RKO (cell line): Measurements from ENCODE around the gene PAGE4.
A peak's percentile ranks its signal among the peaks of the same experiment; 100 is the strongest.

Experiments
- DNase-seq: peaks from one replicate; pipeline ENCODE4 v3.0.0-alpha.2; 2016; ENCODE audit warnings: low spot score

The PAGE4 gene

DNA sequence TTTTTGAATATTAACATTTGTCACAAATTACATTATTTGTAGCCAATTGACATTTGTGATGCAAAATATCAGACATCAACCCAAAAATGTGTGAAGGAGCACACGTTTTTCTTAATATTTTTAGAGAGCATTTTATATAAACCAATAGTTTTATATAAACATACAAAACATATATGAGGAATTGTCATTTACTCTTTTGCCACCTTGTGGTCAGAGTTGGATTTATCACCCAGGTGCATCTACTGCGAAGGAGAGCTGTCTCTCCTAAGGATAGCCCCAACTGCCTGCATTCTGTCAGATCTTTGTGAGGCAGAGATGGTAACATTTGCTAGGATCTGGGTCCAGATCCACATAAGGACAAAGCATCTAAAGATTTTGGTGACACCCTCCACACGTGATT, 47.6 kb downstream of the PAGE4 start:
- peak; percentile 47 for DNase-seq

DNA sequence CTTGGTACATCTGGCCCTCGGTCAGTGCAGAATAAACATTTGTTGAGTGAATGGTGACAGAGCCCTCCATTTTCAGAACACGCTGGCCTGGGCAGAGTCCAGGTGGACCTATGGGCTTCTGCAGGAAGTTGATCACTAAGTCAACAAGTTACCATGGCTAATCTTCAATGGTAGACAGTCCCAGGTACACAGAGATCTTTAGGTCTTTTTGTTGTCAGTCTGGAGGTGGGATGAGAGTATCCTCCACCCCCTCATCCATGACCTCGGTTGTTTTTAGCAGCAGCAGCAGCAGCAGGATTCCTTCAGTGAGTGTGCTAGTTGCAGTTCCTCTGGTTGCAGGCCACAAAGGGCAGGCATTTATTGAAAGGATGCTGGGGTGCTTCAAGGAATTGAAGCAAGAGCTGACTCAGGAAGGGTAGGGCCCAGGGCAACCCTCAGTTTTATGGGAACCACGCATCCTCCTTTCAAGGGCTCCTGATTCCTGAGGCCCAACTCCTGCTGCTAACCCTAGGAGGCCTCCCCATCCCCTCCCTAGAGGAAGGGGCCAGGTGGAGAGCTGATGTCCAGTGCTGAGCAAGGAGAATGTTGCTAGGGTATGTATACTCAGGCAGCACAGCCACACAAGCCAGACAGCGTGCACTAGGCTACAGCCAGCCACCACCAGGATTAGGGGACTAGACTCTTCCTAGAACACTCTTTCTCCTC, 48.4 kb downstream of the PAGE4 start:
- no peak for DNase-seq

DNA sequence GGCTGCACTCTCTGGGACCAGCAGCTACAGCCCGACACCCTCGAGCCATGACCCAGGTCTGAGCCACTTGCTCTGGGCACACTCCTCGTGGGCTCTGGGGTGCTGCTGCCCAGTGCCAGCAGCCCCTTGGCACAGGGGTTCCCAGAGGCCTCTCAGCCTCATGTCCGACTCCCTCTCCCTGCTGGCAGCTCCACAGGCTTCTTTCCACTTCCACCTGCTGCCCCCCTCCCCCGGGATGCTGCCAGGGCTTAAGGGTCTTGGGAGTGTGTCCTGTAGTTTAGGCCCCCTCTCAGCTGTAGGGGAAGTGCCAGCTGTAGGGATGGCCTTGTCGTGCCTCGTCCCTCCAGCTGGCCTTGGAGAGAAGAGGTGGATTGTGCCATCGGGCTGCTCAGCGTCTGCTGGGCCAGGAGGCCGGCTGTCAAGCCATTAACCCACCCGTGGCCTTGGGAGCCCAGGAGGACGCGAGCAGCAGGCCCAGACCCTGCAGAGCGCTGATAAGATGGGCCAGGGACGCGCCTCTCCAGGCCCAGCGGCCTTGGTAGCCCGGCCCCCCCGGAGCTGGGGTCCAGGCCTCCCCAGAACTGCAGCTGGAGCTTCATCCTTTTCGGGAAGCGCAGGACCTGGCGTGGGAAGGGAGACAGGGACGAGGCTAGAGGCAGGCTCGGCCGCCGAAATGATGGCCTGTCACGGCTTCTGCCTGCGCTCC, 49.2 kb downstream of the PAGE4 start:
- DNase-seq: no peak

DNA sequence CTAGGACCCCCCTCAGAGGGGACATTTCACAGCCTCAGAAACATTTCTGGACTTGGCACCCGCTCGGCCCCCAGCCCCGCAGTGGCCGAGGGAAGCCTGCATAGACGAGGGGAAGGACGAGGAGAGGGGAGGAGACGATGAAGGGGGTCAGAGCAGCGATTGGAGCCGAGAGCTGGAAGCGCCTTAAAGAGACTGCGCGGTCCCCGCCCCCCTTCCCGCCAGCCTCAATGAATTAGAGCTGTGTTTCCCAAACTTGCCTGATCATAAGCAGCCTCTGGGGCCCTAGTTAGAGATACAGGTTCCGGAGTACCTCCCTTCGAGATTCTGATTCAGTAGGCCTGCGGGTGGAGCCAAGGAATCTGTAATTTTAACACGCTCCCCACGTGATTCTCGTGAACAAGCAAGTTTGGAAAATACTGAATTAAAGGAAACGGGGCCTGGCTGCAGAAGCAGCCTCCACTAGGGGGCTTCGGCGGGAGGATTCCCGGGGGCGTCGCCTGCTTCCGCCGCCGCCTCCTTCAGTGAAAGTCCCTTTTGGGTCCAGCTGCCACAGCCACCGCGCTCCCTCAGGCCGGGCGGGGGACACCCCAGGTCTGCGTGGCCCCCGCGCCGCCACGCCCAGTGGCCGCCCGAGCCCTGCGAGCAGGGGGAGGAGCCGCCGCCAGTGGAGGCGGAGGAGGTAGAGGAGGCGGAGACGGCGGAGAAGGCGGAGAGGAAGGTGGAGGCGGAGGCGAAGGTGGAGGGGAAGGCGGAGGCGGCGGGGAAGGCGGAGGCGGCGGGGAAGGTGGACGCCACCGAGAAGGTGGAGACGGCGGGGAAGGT, 49.9 kb downstream of the PAGE4 start, which contains the start of gene USP27X:
TSS of gene USP27X (plus strand) at position 651 of the 822 bp plus-strand sequence. CDS start 824 bp downstream, outside the sequence.
- peak; percentile 66 for DNase-seq

DNA sequence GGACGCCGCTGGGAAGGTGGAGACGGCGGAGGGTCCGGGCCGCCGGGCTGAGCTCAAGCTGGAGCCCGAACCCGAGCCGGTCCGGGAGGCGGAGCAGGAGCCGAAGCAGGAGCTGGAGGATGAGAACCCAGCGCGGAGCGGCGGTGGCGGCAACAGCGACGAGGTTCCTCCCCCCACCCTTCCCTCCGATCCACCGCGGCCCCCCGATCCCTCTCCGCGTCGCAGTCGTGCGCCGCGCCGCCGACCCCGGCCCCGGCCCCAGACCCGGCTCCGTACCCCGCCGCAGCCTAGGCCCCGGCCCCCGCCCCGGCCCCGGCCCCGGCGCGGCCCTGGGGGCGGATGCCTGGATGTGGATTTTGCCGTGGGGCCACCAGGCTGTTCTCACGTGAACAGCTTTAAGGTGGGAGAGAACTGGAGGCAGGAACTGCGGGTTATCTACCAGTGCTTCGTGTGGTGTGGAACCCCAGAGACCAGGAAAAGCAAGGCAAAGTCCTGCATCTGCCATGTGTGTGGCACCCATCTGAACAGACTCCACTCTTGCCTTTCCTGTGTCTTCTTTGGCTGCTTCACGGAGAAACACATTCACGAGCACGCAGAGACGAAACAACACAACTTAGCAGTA, 50.7 kb downstream of the PAGE4 start:
- DNase-seq: peak; percentile 4

DNA sequence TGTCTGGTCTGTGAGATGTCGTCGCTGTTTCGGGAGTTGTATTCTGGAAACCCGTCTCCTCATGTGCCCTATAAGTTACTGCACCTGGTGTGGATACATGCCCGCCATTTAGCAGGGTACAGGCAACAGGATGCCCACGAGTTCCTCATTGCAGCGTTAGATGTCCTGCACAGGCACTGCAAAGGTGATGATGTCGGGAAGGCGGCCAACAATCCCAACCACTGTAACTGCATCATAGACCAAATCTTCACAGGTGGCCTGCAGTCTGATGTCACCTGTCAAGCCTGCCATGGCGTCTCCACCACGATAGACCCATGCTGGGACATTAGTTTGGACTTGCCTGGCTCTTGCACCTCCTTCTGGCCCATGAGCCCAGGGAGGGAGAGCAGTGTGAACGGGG, 51.6 kb downstream of the PAGE4 start:
- DNase-seq: no peak
